ENCODE results near the gene DNTTIP2.
"Not testable (repeated sequence)": the region's sequence is repeated elsewhere in the genome, so short reads cannot be mapped to it uniquely, and the experiment has no call there.

DNTTIP2 gene

DNA sequence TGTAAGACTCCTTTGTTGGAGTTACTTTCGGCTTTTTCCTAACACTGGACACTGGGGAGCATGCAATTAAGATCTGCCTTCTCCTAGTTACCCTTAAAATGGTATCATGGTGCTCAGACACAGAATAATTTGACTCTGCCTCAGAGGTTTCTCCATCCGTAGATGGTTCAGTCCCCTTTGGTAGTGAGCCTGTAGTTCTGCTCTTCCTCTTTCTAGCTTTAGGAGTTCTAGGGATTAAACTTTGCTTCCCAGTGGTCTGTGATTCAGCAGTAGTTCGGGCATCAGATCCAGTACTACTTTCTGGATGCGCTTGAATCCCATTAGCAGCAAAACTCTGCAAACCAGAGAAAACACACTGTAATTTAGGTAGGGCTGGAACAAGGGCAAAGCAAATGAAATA lies 1.5 kb downstream of the DNTTIP2 start:
- no peak for DNase-seq (ENCODE audit: low read depth)

DNA sequence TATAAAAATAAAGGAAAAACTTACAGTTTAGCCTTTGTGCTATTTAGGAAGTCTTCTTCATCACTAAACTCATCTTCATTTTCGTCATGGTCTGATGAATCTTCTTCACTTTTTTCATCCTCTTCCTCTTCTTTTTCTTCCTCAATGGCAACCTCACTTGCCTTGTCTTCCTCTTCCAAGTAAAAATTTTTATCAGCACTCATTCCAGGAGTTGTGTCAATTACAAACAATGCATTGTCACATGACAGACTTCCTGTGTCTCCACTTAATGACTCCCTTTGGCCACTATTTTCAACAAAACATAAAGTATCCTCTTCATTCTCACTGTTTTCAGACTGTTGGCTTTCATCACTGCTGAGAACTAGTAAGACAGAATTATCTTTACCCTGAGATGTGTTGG lies 2.8 kb downstream of the DNTTIP2 start:
- no peak for DNase-seq (ENCODE audit: low read depth)

DNA sequence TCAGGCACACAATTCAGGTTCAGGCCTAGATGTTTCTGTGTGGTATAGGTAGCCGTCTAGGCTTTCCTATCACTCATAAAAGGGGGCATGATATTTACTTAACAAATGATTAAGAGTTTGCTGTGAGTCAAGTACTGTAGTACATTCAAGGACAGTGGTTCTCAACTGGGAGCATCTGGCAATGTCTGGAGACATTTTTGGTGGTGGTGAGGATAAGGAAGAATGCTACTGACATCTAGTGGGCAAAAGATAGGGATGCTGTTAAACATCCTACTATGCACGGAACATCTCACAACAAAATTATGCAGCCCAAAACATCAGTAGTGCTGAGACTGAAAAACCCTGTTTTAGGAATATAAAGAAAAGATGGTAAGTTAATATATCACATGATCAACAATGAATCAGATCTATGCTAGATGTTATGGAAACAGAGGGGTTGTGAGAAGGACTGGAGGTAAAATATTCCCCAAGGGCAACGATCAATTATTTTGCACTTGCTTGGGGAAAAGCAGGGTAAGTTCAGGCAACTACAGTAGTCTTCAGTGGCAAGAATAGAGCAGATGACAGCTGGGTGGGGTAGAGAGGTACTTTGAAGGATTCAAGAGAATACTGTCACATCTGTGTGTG lies 4.9 kb downstream of the DNTTIP2 start:
- DNase-seq (ENCODE audit: low read depth) = peak; percentile 4

DNA sequence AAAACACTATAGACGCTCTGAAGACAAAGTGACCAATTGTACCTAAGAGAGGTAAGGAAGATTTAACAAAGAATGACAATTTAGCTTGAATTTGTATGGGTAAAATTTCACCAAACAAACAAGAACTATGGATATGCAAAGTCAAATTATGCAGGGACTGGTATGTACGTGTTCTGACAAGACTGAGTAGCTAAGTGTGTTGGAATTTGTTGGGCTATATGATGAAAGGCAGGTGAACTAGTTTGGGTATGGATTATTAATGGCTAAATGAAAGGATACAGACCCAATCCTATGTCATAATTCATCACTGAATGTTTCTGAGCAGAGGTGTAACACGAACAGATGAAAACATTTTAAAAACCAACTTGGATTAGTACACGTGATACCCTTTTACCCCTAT lies 7.6 kb downstream of the DNTTIP2 start:
- no peak for DNase-seq (ENCODE audit: low read depth)

DNA sequence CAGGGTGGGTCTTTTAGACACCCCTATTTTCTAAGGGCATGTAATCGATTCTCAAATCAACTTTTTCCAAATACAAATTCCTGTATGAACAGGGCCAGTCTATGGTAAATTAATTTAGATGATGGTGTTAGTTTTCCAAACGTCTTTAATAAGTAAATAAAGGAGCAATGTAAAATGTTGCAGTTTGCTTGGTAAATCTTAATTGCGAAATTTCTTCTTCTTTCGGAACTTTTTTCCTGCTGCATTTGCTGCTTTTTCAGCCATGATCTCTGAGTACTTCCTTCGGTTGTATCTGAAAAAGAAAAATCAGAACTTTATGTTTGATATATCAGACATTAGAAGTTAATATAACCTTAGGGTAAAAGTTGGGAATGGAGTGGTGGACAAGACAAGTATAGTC lies 9.4 kb downstream of the DNTTIP2 start:
- no peak for DNase-seq (ENCODE audit: low read depth)

DNA sequence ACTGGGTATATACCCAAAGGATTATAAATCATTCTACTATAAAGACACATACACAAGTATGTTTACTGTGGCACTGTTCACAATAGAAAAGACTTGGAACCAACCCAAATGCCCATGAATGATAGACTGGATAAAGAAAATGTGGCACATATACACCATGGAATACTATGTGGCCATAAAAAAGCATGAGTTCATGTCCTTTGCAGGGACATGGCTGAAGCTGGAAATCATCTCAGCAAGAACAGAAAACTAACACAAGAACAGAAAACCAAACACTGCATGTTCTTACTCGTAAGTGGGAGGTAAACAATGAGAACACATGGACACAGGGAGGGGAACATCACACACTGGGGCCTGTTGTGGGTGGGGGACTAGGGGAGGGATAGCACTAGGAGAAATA lies 10.5 kb downstream of the DNTTIP2 start:
- DNase-seq (ENCODE audit: low read depth) = not testable (repeated sequence)

DNA sequence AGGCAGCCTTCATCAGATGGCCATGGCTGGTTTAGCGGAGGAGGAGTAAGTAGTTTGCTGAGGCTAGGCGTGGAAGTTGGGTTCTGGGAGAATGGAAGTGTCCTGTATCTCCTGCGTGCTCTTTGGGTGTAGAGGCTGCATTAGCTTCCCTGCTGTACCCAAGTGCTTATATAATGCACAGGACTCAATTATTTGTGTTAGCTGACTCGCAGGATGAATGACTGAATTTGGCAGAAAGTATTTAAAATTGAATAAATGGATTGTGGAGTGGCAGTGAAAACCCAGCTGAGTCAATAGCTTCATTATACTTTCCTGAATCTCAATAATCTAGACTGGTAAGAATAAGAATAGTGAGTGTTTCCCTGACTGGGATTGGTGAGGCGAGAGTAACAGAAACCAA lies 13.8 kb downstream of the DNTTIP2 start:
- no peak for DNase-seq (ENCODE audit: low read depth)

DNA sequence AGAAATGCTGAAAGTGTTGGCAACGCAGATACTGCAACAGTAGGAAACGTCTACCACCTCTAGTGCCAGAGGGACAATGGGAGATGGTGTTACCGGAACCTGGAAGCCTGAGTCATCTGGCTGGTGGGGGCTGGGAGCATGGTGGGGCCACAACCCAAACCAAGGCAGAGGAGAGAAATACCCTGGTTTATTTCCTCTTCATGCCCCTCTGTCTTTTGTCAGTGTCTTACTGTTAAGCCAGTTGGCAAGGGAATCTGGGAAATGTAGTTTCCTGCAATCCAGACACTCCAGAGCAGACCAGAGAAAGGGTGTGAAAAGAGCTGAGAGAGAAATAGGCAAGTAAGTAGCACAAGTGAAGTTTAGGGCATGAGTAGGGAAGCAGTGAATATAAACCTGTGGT lies 14.8 kb downstream of the DNTTIP2 start:
- DNase-seq (ENCODE audit: low read depth) = no peak

DNA sequence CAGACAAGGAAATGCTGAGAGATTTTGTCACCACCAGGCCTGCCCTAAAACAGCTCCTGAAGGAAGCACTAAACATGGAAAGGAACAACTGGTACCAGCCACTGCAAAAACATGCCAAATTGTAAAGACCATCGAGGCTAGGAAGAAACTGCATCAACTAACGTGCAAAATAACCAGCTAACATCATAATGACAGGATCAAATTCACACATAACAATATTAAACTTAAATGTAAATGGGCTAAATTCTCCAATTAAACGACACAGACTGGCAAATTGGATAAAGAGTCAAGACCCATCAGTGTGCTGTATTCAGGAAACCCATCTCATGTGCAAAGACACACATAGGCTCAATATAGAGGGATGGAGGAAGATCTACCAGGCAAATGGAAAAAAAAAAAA lies 21.4 kb downstream of the DNTTIP2 start:
- DNase-seq (ENCODE audit: low read depth) = not testable (repeated sequence)

DNA sequence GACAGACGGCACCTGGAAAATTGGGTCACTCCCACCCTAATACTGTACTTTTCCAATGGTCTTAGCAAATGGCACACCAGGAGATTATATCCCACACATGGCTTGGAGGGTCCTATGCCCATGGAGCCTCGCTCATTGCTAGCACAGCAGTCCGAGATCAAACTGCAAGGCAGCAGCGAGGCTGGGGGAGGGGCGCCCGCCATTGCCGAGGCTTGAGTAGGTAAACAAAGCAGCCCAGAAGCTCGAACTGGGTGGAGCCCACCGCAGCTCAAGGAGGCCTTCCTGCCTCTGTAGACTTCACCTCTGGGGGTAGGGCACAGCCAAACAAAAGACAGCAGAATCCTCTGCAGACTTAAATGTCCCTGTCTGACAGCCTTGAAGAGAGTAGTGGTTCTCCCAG lies 23.0 kb downstream of the DNTTIP2 start:
- DNase-seq (ENCODE audit: low read depth) = not testable (repeated sequence)

DNA sequence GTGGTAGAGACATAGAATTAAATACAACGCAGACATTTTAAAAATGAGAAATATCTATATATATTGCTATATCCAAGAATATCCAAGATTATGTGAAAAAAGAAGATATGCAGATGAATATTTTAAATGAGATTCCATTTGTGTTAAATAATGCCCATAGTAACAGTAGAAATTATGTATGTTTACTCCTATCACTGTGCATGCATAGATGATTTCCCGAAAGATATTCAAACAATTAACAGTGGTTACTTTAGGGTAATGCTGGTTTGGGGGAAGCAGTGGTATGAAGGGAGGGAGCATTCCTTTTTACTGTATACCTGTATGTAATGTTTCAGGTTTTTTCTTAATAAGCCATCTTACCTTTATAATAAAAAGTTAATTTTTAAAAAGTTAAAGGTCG lies 25.1 kb downstream of the DNTTIP2 start:
- no peak for DNase-seq (ENCODE audit: low read depth)

DNA sequence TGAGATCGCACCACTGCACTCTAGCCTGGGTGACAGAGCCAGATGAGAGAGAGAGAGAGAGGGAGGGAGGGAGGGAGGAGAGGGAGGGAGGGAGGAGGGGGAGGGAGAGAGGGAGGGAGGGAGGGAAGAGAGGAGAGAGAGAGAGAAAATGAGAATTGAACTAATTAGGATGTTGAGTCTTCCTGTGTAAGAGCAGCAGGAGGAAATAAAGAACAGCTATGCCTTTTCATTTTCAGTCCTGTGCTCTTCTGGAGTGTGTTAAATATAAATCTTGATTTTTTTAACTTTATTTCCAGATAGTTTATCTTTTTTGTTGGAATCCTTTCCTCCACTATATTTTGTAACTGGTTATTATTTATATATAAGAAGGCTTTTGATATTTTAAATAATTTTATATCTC lies 27.1 kb downstream of the DNTTIP2 start:
- DNase-seq (ENCODE audit: low read depth) = no peak

DNA sequence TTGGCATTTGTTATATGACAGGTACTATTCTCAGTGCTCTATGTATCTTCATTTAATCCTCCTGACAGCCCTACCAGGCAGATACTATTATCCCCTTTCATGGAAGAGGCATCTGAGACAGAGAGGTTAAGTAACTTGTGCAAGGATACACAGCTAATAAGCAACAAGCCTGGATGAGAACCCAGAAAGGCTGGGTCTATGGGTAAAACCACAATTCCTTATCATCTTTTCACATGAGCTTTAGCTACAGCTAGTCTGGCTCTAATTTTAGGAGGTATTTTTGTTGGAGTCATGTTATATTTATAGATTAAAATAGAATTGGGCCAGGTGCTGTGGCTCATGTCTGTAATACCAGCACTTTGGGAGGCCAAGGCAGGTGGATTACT lies 27.7 kb downstream of the DNTTIP2 start:
- DNase-seq (ENCODE audit: low read depth) = no peak

DNA sequence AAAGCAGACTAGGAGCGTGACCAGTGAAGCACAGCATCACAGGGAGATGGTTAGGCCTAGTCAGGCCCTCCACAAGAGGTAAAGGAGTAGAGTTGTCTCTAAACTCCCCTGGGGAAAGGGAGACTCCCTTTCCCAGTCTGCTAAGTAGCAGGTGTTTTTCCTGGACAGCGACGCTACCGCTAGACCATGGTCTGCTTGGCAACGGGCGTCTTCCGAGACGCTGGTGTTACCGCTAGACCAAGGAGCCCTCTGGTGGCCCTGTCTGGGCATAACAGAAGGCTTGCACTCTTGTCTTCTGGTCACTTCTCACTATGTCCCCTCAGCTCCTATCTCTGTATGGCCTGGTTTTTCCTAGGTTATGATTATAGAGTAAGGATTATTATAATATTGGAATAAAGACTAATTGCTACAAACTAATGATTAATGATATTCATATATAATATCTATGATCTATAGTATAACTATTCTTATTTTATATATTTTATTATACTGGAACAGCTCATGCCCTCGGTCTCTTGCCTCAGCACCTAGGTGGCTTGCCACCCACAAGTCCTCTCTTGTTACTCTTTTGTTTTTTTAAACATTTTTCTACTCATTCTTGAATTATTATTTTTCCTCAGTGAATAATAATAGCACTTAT lies 28.2 kb downstream of the DNTTIP2 start:
- not testable (repeated sequence) for DNase-seq (ENCODE audit: low read depth)

DNA sequence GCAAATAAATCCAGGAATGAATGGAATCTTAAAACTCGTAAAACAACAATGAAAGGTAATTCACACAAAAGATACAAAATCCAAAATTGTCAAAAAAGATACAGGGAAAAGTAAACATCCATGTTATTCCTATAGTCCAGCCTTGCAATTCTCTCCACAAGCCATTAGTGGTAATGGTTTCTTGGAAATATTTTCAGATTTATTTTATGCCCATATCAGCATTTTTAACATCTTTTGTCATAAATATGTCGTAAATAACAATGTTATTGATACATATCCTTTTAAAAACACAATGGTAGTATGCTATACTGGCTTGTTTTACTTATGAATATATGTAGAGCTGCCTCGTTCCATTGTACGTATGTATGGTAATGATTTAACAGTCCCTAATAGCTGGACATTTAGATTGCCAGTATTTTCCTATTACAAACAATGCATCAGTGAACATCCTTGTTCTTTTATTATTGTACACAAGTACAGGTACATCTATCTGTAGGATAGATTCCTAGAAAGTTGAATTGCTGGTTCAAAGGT lies 30.6 kb downstream of the DNTTIP2 start:
- no peak for DNase-seq (ENCODE audit: low read depth)

DNA sequence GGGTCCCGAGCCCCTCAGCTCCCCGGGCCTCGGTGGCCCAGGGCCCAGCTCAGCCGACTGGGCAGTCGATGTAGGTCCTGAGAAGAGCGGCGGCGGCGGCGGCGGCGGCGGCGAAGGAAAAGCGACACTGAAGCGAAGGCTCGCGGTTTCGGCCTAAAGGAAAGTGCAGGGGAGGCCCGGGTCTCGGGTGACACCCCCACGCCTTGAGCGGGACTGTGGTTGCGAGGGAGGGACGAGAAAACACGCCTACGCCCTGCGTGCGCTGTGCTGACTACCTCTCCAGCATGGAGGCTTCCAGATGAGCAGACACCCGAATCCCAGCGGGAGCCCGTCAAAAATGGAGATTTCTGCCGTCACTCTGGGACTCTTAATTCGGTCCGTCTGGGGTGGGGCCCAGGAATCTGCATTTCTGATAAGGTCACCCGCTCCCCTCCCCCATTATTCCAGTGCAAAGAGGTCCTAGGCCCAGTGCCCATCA lies 31.2 kb downstream of the DNTTIP2 start:
- DNase-seq (ENCODE audit: low read depth) = peak; percentile 56

DNA sequence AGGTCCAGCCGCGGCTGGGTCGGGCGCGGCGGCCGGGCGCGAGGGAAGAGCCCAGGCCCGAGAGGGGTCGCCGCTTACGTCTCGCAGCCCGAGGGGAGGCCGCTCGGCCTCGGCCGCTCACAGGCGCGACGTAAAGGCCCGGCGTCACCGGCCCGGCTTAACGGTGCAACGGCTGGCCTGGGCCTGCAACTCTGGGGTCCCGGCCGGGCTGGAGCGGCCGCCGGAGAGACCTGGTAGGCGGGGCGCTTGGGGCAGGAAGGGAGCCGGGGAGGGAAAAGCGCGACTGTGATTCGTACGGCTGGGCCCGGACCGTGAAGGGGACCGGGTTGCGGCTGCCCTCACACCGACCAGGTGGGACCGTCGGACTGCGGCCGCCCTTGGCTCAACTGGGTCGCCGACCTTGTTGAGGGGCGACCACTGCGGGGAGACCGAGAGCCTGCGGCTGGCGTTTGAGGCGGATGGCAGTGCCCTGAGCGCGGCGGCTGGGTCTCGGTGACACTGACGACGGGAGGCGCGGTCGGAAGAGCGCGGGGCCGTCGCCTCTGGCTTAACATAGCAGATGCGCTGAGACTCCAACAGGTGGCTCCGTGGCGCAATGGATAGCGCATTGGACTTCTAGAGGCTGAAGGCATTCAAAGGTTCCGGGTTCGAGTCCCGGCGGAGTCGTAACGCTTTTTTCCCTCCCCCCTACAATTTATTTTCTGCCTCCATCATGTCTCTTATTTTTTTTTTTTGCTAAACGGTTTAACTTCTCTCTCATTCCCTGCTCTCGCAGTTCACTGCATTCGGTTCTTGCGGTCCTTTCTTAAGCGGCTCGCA lies 31.8 kb downstream of the DNTTIP2 start:
- DNase-seq (ENCODE audit: low read depth) = peak; percentile 78

DNA sequence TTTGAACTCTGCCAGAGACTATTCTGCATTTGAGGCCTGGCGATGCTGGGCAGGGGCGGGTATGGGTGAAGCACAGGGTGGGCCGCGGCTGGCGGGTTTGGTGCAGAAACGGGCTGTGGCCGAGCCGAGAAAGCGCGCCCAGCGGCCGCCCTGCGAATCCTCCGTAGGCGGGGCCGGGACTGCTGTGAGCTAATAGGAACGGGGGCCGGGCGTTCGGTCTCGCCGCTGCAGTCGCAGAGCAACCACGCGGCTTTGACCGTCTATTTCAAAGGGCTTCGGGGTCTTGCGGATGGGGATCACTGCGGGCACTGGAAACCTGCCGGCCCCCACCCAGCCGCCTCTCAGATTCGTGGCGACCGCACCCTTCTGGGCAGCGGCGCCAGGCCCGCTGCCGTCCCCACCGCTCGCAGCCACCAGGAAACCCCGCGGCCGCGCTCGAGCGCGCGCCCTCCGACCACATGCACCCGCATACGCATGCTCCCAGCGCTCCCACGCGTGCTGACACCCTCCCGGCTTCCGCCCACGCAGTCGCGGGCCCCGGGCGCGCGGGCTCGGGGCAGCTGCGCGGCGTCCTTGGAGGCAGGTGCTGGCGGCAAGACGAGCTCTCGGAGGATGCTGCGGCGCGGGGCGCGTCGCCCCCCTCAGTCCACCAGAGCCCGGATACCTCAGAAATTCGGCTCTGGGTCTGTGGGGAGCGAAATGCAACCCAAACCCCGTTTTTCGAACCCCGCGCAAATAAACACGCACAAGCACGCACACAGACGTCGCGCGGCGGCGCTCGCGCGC lies 32.6 kb downstream of the DNTTIP2 start:
- DNase-seq (ENCODE audit: low read depth) = peak; percentile 65

DNA sequence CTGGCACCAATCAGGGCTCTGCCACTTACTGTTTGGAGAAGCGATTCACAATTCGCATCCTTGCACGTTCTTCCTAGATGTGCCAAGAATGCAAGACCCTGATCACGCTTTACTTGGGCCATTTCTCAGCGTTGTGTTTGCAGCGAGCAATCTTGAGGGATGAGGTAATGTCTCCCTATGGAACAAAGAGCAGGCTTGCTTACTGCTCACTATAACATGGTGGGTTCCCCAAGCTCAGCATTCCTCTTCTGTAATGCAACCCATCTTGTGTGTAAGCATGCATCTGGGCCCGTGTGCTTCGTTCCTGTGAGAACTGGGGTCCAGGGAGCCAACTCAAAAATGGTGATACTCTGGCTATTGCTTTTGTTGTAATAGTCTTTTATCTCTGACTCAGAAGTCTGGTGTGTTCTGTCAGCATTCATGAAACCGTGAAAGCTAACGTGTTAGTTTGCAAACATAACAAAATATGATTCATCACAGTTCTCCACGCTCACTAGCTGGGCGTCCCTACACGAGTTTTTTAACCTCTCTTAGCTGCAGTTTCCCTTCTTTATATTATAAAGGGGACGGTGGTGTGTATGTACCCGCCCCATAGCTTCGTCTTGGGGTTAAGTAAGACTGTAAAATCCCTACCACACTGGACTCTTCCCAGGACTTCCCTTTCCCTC lies 33.3 kb downstream of the DNTTIP2 start:
- no peak for DNase-seq (ENCODE audit: low read depth)

DNA sequence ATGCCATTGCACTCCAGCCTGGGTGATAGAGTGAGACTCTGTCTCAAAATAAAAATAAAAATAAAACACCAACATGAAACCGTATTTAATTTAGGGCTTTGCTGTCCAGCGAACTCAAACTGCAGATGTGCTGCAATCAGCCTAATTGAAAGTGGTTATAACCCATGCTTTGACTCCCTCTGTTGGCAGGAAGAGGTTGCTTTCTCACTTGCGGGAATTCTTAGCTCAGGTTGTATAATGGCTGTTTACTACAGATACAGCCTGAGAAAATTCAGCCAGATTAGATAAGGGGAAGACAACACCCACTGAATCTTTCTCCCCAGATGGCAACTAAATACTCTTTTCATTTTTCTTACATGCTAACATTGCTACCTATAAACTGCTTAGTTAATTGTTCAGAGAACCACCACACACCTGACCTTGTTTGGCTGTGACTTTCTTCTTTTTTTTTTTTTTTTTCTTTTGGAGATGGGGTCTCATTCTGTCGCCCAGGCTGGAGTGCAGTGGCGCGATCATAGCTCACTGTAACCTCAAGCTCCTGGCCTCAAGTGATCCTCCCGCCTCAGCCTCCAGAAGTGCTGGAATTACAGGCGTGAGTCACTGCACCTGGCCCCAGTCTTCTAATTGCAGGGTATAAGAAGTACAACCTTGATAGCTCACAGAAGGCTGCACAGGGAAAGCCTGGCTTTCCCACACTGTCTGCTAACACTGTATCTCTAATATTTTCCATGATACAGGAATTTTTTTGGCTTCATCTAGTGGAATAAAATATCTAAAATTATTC lies 34.6 kb downstream of the DNTTIP2 start:
- DNase-seq (ENCODE audit: low read depth) = peak; percentile 66

Measured in CMK (cell line).